Gastrocnemius medialis (tissue), 4 donors: ENCODE data around the gene MEMO1.

Experiments used
- CTCF ChIP-seq, 5 experiments: fragments of 450-650 bp in 3 of 5; fragments of 200-600 bp in 2 of 5; sonication (generic) in 2 of 5; IDR thresholded peaks in 4 of 5; conservative IDR thresholded peaks in 1 of 5; 1 replicate in 4 of 5; 2 replicates in 1 of 5; pipeline ENCODE4 v1.5.1; 2016 to 2019; ENCODE audit warnings: antibody characterized with exemption in 5 of 5, mild to moderate bottlenecking in 3 of 5, moderate library complexity in 3 of 5
- POLR2A ChIP-seq, 2 donors: fragments of 450-650 bp; IDR thresholded peaks; one replicate each; pipeline ENCODE4 v1.6.1; 2017; ENCODE audit warnings: antibody characterized with exemption in 2 of 2, mild to moderate bottlenecking in 2 of 2, moderate library complexity in 2 of 2

DNA sequence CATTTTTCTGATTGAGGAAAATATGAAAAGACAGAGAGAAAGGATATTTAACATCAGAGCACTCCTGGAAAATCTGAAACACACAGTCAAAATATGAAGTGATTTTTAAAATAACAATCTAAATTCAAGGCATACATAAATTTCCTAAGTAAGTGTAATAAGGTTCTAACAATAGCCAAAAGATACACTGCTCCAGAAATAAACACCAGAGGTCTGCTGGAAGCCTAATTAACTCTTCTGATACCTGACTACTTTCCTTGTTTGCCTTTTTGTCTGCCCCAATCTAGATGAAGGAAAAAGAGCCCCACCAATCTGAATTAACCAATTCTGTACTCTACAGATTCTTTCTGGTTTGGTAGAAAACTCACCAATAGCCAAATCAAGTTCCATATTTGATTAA, 87.1 kb downstream of the MEMO1 start:
- TF ChIP-seq CTCF (IDR thresholded peaks at IDR 0.05 in 4 of 5, conservative IDR thresholded peaks at IDR 0.05 in 1 of 5) (no peak), POLR2A (IDR thresholded peaks at IDR 0.05) (no peak)
